ENCODE measurements around the gene PIK3CB.
A peak's percentile ranks its signal among the peaks of the same experiment; 100 is the strongest.

The PIK3CB gene

GRCh38 chr3:138818185-138818860 lies 16.4 kb downstream of the PIK3CB start:
- no peaks in the 10 kb centered on the region for H3K9me3 Mint-ChIP-seq
- peaks cover 6% of the 10 kb centered on the region for H3K27me3 Mint-ChIP-seq (ENCODE audit: low read depth)
- H3K36me3 Mint-ChIP-seq (ENCODE audit: low read depth): peaks cover 5% of the 10 kb centered on the region
- no peaks in the 10 kb centered on the region for H3K4me1 Mint-ChIP-seq
- H3K4me3 Mint-ChIP-seq: no peak overlapping the region
- no peak for TF ChIP-seq CTCF (IDR thresholded peaks at IDR 0.05; ENCODE audit: unreplicated experiment in 3 of 3)
- peak overlapping the region in 2 of 3 experiments; percentile 30 to 71 for H3K27ac Mint-ChIP-seq

GRCh38 chr3:138817695-138818094 lies 17.0 kb downstream of the PIK3CB start:
- no peak for TF ChIP-seq CTCF (IDR thresholded peaks at IDR 0.05; ENCODE audit: unreplicated experiment in 3 of 3)
- no peak overlapping the region for H3K27ac Mint-ChIP-seq
- no peak overlapping the region for H3K4me3 Mint-ChIP-seq
- H3K36me3 Mint-ChIP-seq (ENCODE audit: low read depth): peaks cover 5% of the 10 kb centered on the region
- H3K9me3 Mint-ChIP-seq: no peaks in the 10 kb centered on the region
- peaks cover 6% of the 10 kb centered on the region for H3K27me3 Mint-ChIP-seq (ENCODE audit: low read depth)
- H3K4me1 Mint-ChIP-seq: no peaks in the 10 kb centered on the region

DNA sequence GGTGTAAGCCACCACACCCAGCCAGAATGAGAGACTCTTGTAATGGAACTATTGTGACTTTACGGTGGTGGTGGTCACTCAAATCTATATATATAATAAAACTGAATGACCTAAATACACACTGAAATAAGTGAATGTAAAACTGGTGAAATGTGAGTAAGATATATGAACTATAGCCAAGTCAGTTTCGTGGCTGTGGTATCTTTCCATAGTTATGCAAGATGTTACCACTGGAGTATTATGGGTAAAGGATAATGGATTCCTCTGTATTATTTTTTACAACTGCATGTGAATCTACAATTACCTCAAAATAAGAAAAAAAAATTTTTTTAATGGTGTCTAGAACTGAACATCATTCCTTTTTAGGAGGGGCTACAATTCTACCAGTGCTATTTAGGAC lies 21.9 kb downstream of the PIK3CB start:
- Mint-ChIP-seq H3K27me3 (ENCODE audit: low read depth) (no peaks in the 10 kb centered on the region), H3K27ac (no peak overlapping the region), H3K36me3 (ENCODE audit: low read depth) (peaks cover 12% of the 10 kb centered on the region), H3K4me3 (no peak overlapping the region), H3K9me3 (no peaks in the 10 kb centered on the region), H3K4me1 (no peaks in the 10 kb centered on the region)
- no peak for TF ChIP-seq CTCF (IDR thresholded peaks at IDR 0.05; ENCODE audit: unreplicated experiment in 3 of 3)

DNA sequence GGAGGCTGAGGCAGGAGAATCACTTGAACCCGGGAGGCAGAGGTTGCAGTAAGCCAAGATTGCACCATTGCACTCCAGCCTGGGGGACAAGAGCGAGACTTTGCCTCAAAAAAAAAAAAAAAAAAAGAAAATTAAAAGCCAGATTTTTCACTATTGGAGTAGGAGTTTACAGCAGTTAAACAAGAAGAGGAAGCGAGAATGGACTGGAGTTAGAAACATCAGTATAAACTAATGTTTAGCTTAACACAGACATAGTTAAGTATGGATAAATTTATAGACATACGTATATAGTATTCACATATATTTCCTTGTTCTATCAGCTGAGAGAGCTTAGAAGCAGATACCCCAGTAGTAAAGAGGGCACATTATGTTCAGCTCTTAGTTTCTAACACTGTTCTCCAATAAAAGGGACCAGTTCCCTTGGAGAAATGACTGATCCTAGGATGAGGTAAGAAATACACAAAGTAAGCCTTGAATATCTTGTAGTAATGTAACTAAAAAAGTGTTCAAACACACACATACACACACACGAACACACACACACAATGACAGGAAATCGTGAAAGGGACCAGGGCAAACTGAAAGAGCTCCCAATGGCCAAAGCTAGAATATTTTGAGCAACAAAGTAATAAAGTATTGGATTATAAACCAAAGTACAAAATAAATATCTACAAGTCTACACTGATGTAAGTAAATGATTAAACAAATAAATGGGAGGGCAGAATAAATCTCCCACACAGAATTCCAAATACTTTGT lies 25.1 kb downstream of the PIK3CB start:
- H3K4me1 Mint-ChIP-seq: no peaks in the 10 kb centered on the region
- H3K36me3 Mint-ChIP-seq (ENCODE audit: low read depth): peaks cover 12% of the 10 kb centered on the region
- H3K4me3 Mint-ChIP-seq: no peak overlapping the region
- no peak for TF ChIP-seq CTCF (IDR thresholded peaks at IDR 0.05; ENCODE audit: unreplicated experiment in 3 of 3)
- H3K27ac Mint-ChIP-seq: peak overlapping the region in 2 of 3 experiments; percentile 2 to 11
- no peaks in the 10 kb centered on the region for H3K27me3 Mint-ChIP-seq (ENCODE audit: low read depth)
- no peaks in the 10 kb centered on the region for H3K9me3 Mint-ChIP-seq

DNA sequence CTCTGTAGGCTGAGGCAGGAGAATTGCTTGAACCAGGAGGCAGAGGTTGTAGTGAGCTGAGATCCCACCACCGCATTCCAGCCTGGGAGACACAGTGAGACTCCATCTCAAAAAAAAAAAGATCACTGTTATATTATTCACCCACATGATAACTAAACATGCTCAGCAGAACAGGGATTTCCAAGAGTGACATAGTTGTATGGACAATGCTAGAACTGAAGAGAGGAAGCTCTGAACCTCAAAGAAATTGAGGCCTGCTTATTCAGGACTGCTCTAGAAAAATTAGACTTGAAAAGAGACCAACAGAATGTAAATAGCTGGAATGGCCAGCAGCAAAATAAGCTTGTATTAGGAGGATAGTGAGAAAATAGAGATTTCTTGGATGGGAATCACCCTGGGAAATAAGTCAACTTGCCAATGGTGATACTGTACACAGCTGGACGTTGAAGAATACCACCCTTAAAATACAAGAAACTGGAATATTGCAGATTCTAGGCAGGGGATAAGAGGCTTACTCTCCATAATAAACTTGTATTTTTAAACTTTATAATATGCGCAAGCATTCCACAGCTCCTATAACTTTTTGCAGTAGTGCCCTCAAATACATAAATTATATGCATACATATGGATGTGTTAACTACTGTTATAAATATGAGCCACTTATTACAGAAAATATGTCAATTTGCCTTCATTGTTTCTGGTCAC lies 28.2 kb downstream of the PIK3CB start:
- H3K4me1 Mint-ChIP-seq: no peaks in the 10 kb centered on the region
- TF ChIP-seq CTCF (IDR thresholded peaks at IDR 0.05; ENCODE audit: unreplicated experiment in 3 of 3): no peak
- H3K27me3 Mint-ChIP-seq (ENCODE audit: low read depth): no peaks in the 10 kb centered on the region
- H3K9me3 Mint-ChIP-seq: no peaks in the 10 kb centered on the region
- peak overlapping the region in 1 of 3 experiments; percentile 52 for H3K27ac Mint-ChIP-seq
- H3K4me3 Mint-ChIP-seq: no peak overlapping the region
- peaks cover 7% of the 10 kb centered on the region for H3K36me3 Mint-ChIP-seq (ENCODE audit: low read depth)

All from nephron (organoid).